DOHH2 (cell line): Measurements from ENCODE around the gene CBLB.

Experiments
- H3F3A ChIP-seq: fragments of 200-600 bp; sonication (generic), shearing (Covaris generic); 2 replicates; pipeline ENCODE4 v1.6.0; 2016; ENCODE audit warnings: antibody characterized with exemption, mild to moderate bottlenecking; ENCODE audit not compliant: control insufficient read depth, insufficient read depth
- H3K27ac ChIP-seq: fragments of 200-600 bp; sonication (generic); 2 replicates; pipeline ENCODE4 v1.5.1; 2014; ENCODE audit warnings: low read depth, mild to moderate bottlenecking, low read length, moderate library complexity
- H3K27me3 ChIP-seq: fragments of 200-600 bp; sonication (generic); 2 replicates; pipeline ENCODE4 v1.6.1; 2014; ENCODE audit warnings: mild to moderate bottlenecking, low read length, mixed read lengths; ENCODE audit not compliant: control insufficient read depth
- H3K36me3 ChIP-seq: fragments of 200-600 bp; sonication (generic); 2 replicates; pipeline ENCODE4 v1.6.1; 2014; ENCODE audit warnings: mild to moderate bottlenecking, low read length, moderate library complexity, mixed read lengths; ENCODE audit not compliant: control insufficient read depth
- H3K4me1 ChIP-seq: fragments of 200-600 bp; sonication (generic); 2 replicates; pipeline ENCODE4 v1.6.1; 2014; ENCODE audit warnings: mild to moderate bottlenecking, low read length, mixed read lengths; ENCODE audit not compliant: control insufficient read depth
- H3K4me2 ChIP-seq: fragments of 200-600 bp; sonication (generic); 2 replicates; pipeline ENCODE4 v1.6.0; 2014; ENCODE audit warnings: mild to moderate bottlenecking, low read length, moderate library complexity
- H3K4me3 ChIP-seq: fragments of 200-600 bp; sonication (generic); 2 replicates; pipeline ENCODE4 v1.5.1; 2014; ENCODE audit warnings: mild to moderate bottlenecking, low read length, mixed read lengths
- H3K79me2 ChIP-seq: fragments of 200-600 bp; sonication (generic); 2 replicates; pipeline ENCODE4 v1.6.1; 2014; ENCODE audit warnings: mild to moderate bottlenecking, low read length, mixed read lengths; ENCODE audit not compliant: control insufficient read depth
- H3K9me2 ChIP-seq: fragments of 200-600 bp; sonication (generic); replicated peaks from 2 replicates; pipeline ENCODE4 v1.6.1; 2014; ENCODE audit warnings: mild to moderate bottlenecking, low read length, mixed read lengths; ENCODE audit not compliant: control insufficient read depth
- H3K9me3 ChIP-seq: fragments of 200-600 bp; sonication (generic); 2 replicates; pipeline ENCODE4 v1.6.1; 2014; ENCODE audit warnings: antibody characterized with exemption, low read length, mixed read lengths; ENCODE audit not compliant: control insufficient read depth, insufficient read depth
- H4K20me1 ChIP-seq: fragments of 200-600 bp; sonication (generic); 2 replicates; pipeline ENCODE4 v1.6.0; 2014; ENCODE audit warnings: low read depth, mild to moderate bottlenecking, antibody characterized with exemption, low read length, moderate library complexity; ENCODE audit not compliant: control insufficient read depth, insufficient read depth
- EZH2phosphoT487 ChIP-seq: fragments of 200-600 bp; sonication (generic); IDR thresholded peaks from 2 replicates; pipeline ENCODE4 v1.6.1; 2017; ENCODE audit warnings: borderline replicate concordance, mild to moderate bottlenecking, antibody characterized with exemption, low read length, moderate library complexity, mixed read lengths
- TF ChIP-seq, protein P1 (sequence below): fragments of 200-600 bp; sonication (generic); IDR thresholded peaks from one replicate; pipeline ENCODE4 v1.5.1; 2014; ENCODE audit warnings: antibody characterized with exemption, mild to moderate bottlenecking, low read depth, low read length; ENCODE audit not compliant: poor library complexity, severe bottlenecking

CBLB gene

DNA sequence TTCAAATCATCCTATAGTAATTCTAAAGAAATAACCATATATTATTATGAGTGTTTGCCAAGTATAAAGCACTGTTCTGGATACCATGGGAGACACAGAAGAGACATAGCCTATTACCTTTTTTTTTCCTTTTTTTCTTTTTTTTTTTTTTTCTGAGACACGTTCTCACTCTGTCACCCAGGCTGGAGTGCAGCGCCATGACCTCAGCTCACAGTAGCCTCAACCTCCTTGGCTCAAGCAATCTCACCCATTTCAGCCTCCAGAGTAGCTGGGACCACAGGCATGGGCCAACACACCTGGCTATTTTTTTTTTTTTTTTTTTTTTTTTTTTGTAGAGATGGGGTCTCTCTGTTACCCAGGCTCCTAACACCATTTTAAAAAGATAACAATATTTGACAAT, 30.9 kb downstream of the CBLB start:
- H3K27me3 ChIP-seq: no peaks in the 10 kb centered on the region
- no peak overlapping the region for H3K4me3 ChIP-seq
- TF ChIP-seq, protein P1, sequence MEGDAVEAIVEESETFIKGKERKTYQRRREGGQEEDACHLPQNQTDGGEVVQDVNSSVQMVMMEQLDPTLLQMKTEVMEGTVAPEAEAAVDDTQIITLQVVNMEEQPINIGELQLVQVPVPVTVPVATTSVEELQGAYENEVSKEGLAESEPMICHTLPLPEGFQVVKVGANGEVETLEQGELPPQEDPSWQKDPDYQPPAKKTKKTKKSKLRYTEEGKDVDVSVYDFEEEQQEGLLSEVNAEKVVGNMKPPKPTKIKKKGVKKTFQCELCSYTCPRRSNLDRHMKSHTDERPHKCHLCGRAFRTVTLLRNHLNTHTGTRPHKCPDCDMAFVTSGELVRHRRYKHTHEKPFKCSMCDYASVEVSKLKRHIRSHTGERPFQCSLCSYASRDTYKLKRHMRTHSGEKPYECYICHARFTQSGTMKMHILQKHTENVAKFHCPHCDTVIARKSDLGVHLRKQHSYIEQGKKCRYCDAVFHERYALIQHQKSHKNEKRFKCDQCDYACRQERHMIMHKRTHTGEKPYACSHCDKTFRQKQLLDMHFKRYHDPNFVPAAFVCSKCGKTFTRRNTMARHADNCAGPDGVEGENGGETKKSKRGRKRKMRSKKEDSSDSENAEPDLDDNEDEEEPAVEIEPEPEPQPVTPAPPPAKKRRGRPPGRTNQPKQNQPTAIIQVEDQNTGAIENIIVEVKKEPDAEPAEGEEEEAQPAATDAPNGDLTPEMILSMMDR: no peak
- TF ChIP-seq EZH2phosphoT487: no peak
- peaks cover 16% of the 10 kb centered on the region for H3K79me2 ChIP-seq
- peaks cover 9% of the 10 kb centered on the region; the same call in 1 of the 2 replicates for H3F3A ChIP-seq
- no peak overlapping the region for H3K27ac ChIP-seq
- H3K9me2 ChIP-seq: no peaks in the 10 kb centered on the region
- peaks cover 17% of the 10 kb centered on the region for H3K36me3 ChIP-seq
- H3K4me2 ChIP-seq: peak overlapping the region; percentile 85; the same call in 1 of the 2 replicates
- H3K4me1 ChIP-seq: peaks cover 51% of the 10 kb centered on the region
- no peaks in the 10 kb centered on the region for H4K20me1 ChIP-seq
- no peaks in the 10 kb centered on the region for H3K9me3 ChIP-seq

GRCh38 chr3:105837143-105837740, 31.6 kb downstream of the CBLB start:
- peaks cover 24% of the 10 kb centered on the region for H3K36me3 ChIP-seq
- H3K4me3 ChIP-seq: peak overlapping the region; percentile 68
- H3K9me3 ChIP-seq: no peaks in the 10 kb centered on the region
- peak overlapping the region; percentile 42 for H3K27ac ChIP-seq
- no peaks in the 10 kb centered on the region for H3K9me2 ChIP-seq
- H3K79me2 ChIP-seq: peaks cover 18% of the 10 kb centered on the region
- no peaks in the 10 kb centered on the region for H4K20me1 ChIP-seq
- H3F3A ChIP-seq: peaks cover 9% of the 10 kb centered on the region; the same call in 1 of the 2 replicates
- TF ChIP-seq, protein P1: no peak
- no peak for TF ChIP-seq EZH2phosphoT487
- H3K4me2 ChIP-seq: peak overlapping the region; percentile 85
- H3K27me3 ChIP-seq: no peaks in the 10 kb centered on the region
- peaks cover 58% of the 10 kb centered on the region for H3K4me1 ChIP-seq

DNA sequence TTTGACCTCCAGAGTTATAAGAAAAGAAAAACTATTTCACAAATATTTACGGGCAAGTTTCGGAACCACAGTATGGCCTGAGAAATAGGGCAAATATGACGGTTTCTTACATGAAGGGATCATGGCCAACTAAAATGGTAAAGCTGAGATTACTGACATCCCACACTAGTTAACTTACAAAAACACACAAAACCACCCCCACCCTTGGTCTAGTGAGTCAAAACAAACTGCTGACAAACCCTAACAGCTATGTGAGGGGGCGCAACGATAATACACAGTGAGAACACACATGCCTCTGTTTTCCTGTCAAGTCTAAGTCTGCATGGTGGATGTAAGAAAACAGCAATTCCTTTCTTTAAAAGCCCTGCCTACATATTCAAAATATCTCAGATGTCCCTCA, 32.3 kb downstream of the CBLB start:
- Histone ChIP-seq H3F3A (peaks cover 9% of the 10 kb centered on the region), H3K9me3 (no peaks in the 10 kb centered on the region), H3K79me2 (peaks cover 18% of the 10 kb centered on the region), H3K27me3 (no peaks in the 10 kb centered on the region), H3K4me1 (peaks cover 63% of the 10 kb centered on the region), H3K36me3 (peaks cover 26% of the 10 kb centered on the region), H3K9me2 (no peaks in the 10 kb centered on the region), H4K20me1 (no peaks in the 10 kb centered on the region), H3K27ac (peak overlapping the region; percentile 42; the same call in 1 of the 2 replicates), H3K4me3 (peak overlapping the region; percentile 68), H3K4me2 (peak overlapping the region; percentile 85)
- TF ChIP-seq, protein P1: peak; percentile 13
- TF ChIP-seq EZH2phosphoT487: no peak
